Parietal lobe (tissue), 2 donors: ENCODE data around the gene YIPF3. TPM values are rescaled to one million over a fixed set of nuclear protein-coding genes. Genes with fewer than 3 reads are reported as not detected.

ENCODE experiments used
- small RNA-seq: library from RNA; depleted of rRNA; stranded (forward); fragments of <200 nt; gene quantifications from one replicate; pipeline ENCODE3, GENCODE V24; 2014; ENCODE audit warnings: low replicate concordance
- total RNA-seq: library from RNA; depleted of rRNA; stranded (reverse); fragments of >200 nt; gene quantifications from one replicate; pipeline ENCODE4 v1.2.3, GENCODE V29; 2014

The YIPF3 gene
- 71.4 TPM for total RNA-seq

DNA sequence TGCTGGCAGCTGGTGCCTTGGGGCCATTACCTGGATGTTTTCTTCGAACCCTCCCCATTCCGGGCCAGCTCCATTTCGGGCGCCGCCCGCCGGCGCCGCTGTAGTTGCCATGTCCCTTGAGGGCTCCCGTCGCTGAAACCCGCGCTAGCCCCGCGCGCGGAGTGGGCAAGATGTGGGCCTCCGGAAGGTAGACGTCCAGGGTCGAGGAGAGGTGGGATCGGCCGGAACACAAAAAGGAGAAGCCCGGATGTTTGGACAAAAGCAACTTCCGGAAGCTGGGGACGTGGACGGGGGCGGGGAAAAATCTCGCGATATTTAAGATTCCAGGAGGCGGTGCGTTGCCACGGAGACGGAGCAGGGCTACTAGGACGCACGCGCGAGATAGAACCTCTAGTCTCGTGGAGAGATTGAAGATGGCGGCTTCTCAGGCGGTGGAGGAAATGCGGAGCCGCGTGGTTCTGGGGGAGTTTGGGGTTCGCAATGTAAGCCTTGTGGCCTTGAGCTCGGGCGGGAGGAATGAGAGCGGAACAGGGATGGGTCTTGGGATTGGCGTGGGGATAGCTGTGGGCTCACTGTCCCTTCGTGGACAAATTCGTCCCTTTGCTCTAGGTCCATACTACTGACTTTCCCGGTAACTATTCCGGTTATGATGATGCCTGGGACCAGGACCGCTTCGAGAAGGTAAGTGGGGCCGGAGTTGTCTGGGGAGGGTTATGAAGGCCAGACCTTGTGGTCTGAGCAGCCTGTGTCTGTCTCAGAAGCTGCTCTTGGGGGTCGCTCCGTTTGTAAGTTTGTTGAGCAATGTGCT, at the start of gene YIPF3, which contains the start of gene POLR1C:
Gene YIPF3, minus strand, starts transcription at position 230 of the 808 bp plus-strand sequence. Its CDS starts 119 bp downstream, at position 111.
Gene POLR1C, plus strand, starts transcription at position 393 of the 808 bp plus-strand sequence. Its CDS starts 21 bp downstream, at position 414.

GRCh38 chr6:43509984-43510826, 6.5 kb downstream of the YIPF3 start, which contains the start of gene LRRC73:
LRRC73 (minus strand) TSS chr6:43510346; CDS start chr6:43509785, 561 bp downstream.

DNA sequence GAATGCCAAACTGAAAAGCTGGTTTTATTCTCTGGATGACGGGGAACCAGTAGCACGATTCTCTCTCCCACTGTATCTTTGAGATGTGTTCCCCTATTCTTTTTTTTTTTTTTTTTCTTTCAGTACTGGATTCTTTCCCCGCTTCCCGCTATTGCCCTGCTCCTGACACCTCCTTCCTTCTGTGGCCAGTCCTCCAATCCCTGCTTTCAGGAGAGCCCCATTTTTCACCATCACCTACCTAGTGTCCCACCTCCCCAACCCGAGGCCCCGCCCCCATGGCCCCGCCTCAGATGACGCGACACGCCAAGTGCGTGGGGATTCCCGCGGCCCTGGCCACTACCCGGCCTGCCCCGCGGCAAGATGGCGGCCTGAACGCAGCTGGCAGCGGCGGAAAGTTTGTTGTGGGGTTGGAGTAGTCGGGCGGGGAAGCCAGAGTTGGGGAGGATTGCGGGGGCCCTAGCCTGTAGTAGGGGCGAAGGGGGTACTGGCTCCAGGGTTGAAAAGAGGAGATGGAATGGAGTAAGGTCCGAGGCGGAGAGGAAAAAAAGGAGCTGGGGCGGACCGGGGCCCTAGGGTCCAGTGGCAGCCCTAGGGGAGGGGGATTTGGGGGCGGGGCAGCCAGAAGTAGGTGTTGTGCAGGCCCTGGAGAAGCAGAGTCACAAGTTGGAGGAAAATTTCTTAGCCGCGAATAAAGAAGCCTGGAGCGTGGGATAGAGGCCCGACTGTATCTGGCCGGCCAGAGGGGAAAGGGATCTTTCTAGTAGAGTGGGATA, 39.3 kb downstream of the YIPF3 start, which contains the start of gene TJAP1:
Gene TJAP1, plus strand, starts transcription at position 336 of the 773 bp plus-strand sequence. CDS start 21,432 bp downstream, outside the sequence.

Small RNA genes within 50 kb of the gene (small RNA-seq; reads per million reads assigned to genes)
- not detected for gene RF00426
- not detected for gene RNU6-1113P

Other genes starting within 250 kb of the YIPF3 start
- 1.9 TPM for gene SLC22A7, start 218.7 kb downstream of the YIPF3 start, total RNA-seq
- 16.6 TPM for gene CRIP3, start 208.1 kb downstream of the YIPF3 start, total RNA-seq
- 38.5 TPM for gene ZNF318, start 147.3 kb downstream of the YIPF3 start, total RNA-seq
- 33.5 TPM for gene ABCC10, start 89.4 kb downstream of the YIPF3 start, total RNA-seq
- 8.5 TPM for gene DLK2, start 61.4 kb downstream of the YIPF3 start, total RNA-seq
- gene TJAP1, start 39.4 kb downstream of the YIPF3 start, total RNA-seq: 6.9 TPM
- gene LRRC73, start 6.6 kb downstream of the YIPF3 start, total RNA-seq: 4.1 TPM
- 29.4 TPM for gene POLR1C, start 163 bp upstream of the YIPF3 start, total RNA-seq
- 62.0 TPM for gene XPO5, start 59.1 kb upstream of the YIPF3 start, total RNA-seq
- 17.8 TPM for gene POLH, start 59.3 kb upstream of the YIPF3 start, total RNA-seq
- gene GTPBP2, start 112.3 kb upstream of the YIPF3 start, total RNA-seq: 65.7 TPM
- gene MAD2L1BP, start 118.9 kb upstream of the YIPF3 start, total RNA-seq: 20.7 TPM
- gene RSPH9, start 128.1 kb upstream of the YIPF3 start, total RNA-seq: 6.9 TPM
- 21.6 TPM for gene MRPS18A, start 170.9 kb upstream of the YIPF3 start, total RNA-seq